NCI-H1436 (cell line): Measurements from ENCODE around the gene PPP2R3A.
"Not testable (repeated sequence)": the region's sequence is repeated elsewhere in the genome, so short reads cannot be mapped to it uniquely, and the experiment has no call there.

Source experiments
- DNase-seq: peaks from one replicate; lab custom pipeline; 2025; lab: John Stamatoyannopoulos, UW

PPP2R3A gene

DNA sequence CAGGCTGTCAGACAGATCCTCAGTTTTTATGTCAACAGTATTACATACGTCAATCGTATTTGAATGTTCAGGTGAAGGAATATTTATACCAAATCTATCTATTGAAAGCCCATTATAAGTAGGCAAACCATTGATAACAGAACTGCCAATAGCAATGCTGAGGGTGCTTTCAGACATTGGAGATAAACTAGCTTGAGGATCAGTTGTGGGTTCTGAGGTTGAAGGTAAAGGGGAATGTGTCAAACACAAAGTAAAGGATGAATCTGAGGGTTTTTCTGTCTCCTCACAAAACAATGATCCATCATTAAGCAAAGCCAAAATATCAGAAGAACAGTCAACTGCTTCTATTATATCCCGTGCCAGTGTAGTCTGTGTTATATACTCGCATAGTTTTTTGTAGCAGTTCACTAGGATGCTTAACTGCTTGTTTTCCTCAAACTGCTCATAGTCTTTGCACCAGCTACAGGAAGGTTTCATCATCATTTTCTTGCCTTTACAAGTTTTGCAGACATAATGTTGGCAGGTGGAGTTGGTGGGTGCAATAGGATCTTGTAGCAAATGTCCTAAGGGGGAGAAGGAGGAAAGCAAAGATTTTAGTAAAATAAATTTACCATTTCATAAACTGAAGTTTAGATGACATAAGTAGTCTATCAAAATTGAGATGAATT lies 186.8 kb downstream of the PPP2R3A start:
- DNase-seq, result no peak

DNA sequence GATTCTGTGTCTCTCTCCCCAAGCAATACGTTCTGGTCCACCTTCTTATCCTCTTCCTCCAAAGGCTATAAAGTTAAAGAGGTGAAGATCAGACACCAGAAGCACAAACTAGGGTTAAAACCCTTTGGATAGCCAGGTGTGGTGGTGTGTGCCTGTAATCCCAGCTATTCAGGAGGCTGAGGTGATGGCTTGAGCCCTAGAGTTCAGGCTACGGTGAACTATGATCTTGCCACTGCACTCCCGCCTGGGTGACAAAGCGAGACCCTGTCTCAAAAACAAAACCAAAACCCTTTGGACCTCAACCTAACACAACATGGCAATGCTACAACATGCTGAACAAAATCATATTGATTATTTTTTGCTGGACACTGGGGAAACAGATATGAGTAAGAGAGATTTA lies 187.4 kb downstream of the PPP2R3A start:
- DNase-seq, result no peak

DNA sequence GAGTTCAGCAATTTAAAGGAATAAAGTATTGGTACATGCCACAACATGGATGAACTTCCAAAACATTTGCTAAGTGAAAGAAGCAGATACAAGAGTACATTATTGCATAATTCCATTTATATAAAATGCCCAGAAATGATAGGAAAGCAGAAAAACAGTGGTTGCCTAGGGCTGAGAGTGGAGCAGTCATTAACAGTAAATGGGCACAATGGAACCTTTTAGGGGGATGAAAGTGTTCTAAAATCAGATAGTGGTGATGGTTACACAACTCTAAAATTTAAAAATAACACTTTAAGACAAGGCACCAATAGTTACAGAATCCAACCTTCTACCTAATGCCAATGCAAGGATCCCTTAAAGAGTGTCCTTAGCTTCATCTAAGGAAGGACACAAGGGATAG lies 196.0 kb downstream of the PPP2R3A start:
- DNase-seq, result no peak

DNA sequence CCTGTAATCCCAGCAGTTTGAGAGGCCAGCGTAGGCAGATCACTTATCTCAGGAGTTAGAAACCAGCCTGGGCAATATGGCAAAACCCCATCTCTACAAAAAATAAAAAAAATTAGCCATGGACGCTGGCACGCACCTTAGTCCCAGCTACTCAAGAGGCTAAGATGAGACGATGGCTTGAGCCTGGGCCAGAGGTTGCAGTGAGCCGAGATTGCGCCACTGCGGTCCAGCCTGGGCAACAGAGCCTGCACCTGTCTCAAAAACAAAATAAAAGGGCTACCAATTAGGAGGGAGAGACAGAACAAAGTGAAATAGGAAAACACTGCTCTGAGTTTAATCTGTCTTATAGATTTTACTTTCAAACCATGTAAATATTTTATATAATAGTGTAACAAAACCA lies 196.8 kb downstream of the PPP2R3A start:
- DNase-seq, result no peak

DNA sequence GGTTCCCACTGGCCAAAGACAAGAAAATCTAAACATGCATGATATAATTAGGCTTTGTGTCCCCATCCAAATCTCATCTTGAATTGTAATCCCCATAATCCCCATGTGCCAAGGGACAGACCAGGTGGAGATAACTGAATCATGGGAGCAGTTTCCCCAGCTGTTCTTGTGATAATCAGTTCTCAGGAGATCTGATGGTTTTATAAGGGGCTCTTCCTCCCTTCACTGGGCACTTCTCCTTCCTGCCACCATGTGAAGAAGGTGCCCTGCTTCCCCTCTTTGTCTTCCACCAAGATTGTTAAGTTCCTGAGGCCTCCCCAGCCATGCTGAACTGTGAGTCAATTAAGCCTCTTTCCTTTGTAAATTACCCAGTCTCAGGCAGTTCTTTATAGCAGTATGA lies 198.1 kb downstream of the PPP2R3A start:
- DNase-seq, result not testable (repeated sequence)

DNA sequence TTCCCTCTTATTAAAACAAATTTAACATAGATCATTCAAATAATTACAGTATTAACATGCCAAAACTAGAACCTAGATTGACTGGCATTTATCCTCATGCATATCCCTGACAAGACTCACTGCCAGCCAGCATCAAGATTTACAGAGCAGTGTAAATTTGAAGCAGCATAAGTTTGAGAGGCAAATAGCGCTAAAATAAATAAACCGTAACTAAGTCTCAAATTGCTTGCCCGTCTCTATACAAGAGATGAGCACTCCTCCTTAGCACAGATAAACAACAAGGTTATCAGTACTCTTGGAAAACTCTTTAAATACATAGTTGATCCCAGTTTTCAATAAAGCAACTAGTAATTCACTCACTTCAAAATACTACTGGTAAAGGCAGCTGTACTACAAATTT lies 201.0 kb downstream of the PPP2R3A start:
- DNase-seq, result no peak

DNA sequence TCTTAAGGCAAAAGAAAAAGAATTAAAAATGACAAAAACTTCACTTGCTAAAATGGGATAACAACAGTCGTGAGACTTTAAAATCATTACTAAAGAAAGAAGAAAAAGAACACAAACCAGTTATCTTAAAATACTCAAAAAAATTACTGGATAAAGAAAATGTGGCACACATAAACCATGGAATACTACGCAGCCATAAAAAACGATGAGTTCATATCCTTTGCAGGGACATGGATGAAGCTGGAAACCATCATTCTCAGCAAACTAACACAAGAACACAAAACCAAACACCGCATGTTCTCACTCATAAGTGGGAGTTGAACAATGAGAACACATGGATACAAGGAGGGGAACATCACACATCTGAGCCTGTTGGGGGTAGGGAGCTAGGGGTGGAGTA lies 202.7 kb downstream of the PPP2R3A start:
- not testable (repeated sequence) for DNase-seq

DNA sequence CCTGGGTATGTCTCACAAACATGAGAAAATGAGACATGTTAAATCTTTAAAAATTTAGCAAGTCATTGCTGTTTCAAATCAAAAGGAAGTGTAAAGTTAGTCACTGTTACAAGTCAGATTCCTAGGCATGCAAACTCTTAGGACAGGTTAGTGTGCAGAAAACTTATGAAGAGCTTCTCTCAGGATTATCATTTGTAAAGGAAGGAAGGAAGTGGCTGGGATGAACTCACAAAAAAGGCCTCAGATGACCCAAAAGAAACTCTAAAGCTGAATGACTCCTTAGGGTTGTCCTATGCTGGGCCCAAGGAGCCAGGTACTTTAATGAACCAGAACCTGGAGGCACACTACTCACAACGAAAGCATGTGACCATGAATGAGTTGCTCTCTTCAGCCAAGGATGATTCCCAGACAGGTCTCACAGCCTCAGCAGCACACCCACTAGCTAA lies 205.6 kb downstream of the PPP2R3A start:
- no peak for DNase-seq

DNA sequence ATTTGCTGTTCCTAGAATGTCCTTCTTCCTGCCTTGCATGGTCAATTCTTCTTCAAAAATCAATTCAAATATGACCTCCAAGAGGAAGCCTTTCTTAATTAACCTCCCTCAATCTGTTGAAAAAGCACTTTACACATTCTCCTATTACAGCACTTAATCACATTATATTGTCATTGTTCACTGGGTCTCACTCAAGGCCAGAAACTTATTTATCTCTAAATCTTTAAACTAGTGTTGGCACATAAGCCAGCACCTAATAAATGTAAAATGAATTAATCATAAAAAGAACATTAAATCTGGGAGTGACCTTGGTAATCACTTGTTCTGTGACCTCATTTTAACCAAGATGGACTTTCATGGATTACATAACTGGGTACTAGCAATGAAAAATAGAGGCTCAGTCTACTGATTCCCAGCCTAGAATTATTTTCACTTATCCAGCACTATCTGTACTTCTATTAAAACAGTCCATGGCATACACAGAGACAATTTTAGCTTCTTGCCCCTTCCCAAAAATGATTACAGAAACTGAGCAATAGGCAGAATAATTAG lies 208.5 kb downstream of the PPP2R3A start:
- DNase-seq, result no peak

DNA sequence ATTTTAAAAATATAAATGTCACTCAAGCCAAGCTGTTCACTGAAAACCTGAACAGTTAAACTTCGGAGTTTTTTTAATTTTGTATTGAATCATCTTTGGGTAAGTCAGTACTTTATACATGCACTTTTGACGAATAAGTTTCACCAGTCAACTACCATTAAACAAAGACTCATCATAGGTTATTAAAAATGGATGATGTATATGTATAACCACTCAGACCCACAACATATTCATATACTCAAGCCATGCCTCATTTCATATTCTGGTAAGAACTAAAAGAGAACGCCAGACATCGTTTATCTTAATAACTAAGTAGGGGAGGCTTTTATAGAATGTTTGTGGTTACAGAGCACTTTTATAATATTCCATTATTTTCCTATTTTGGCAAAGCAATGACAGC lies 212.3 kb downstream of the PPP2R3A start:
- no peak for DNase-seq

DNA sequence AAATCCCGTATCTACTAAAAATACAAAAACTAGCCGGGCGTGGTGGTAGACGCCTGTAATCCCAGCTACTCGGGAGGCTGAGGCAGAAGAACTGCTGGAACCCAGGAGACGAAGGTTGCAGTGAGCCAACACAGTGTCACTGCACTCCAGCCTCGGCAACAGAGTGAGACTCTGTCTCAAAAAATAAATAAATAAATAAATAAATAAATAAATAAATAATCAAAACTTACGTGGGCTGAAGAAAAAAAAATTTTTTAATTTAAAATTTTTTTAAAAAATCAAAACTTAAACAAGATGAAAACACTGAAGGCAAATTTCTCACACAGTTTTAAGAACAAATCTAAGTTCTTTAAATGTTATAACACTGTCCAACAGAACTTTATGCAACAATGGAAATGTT lies 216.2 kb downstream of the PPP2R3A start:
- no peak for DNase-seq

DNA sequence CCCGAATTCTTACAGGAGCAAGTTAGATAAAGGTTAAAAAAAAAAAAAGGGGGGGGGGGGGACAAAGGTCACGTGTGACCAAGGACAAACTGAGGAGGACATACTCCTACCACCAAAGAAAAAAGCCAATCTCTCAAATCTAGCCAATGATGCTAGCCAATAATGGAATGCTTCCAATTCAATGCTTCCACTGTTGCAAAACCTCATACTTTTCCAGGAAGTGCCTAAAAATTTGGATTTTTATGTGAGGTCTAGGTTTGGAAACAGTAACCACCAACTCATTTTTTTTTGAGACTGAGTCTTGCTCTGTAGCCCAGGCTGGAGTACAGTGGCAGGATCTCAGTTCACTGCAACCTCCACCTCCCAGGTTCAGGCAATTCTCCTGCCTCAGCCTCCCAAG lies 219.2 kb downstream of the PPP2R3A start:
- no peak for DNase-seq

DNA sequence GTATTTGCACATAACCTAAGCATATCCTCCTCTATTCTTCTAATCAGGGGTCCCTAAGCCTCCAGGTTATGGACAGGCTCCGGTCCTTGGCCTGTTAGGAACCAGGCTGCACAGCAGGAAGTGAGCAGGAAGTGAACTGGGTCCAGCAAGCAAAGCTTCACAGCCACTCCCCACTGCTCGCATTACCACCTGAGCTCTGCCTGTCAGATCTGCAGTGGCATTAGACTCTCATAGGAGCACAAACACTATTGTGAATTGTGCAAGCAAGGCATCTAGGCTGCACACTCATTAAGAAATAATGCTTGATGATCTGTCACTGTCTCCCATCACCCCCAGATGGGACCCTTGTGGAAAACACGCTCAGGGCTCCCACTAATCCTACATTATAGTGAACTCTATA lies 220.8 kb downstream of the PPP2R3A start:
- DNase-seq, result no peak

DNA sequence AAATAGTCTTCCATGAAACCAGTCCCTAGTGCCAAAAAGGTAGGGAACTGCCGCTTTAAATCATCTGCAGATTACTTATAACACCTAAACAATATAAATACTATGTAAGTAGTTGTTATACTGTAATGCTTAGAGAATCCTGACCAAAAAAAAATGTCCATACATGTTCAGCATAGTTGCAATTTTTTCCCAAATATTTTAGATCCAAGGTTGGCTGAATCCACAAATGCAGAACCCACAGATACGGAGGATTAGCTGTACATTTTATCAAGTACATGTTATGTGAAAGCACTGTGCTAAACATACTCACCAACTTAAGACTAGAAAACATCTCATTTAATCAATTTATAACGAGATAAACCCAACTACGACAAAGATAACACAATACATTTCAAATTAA lies 221.3 kb downstream of the PPP2R3A start:
- DNase-seq, result no peak

DNA sequence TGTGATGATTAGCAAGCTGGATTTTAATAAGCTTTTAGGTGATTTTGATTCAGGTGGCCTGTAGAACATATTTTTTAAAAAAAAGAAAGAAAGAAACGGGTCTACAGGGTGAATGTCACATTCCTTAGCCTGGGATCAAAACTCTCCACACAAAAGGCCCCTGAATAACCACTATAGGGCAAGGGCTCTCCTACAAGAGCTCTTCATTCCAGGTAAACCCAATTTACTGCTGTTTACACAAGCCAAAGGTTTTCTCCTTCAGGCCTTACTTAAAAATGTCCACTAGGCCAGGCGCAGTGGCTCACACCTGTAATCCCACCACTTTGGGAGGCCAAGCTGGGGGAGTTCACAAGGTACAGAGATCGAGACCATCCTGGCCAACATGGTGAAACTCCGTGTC lies 222.3 kb downstream of the PPP2R3A start:
- DNase-seq, result no peak

DNA sequence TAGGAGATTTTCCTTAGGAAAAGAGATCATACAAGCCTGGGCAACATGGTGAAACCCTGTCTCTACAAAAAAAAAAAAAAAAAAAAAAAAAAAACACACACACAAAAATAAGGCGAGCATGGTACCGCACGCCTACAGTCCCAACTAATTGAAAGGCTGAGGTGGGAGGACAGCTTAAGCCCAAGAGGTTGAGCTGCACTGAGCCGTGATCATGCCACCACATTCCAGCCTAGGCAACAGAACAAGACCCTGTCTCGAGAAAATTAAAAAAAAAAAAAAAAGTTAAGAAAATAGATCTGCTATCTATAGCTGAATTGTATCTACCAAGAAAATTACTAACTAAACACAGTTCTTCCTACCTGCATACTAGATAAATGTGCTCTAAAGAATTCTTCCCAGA lies 223.5 kb downstream of the PPP2R3A start:
- DNase-seq, result no peak

DNA sequence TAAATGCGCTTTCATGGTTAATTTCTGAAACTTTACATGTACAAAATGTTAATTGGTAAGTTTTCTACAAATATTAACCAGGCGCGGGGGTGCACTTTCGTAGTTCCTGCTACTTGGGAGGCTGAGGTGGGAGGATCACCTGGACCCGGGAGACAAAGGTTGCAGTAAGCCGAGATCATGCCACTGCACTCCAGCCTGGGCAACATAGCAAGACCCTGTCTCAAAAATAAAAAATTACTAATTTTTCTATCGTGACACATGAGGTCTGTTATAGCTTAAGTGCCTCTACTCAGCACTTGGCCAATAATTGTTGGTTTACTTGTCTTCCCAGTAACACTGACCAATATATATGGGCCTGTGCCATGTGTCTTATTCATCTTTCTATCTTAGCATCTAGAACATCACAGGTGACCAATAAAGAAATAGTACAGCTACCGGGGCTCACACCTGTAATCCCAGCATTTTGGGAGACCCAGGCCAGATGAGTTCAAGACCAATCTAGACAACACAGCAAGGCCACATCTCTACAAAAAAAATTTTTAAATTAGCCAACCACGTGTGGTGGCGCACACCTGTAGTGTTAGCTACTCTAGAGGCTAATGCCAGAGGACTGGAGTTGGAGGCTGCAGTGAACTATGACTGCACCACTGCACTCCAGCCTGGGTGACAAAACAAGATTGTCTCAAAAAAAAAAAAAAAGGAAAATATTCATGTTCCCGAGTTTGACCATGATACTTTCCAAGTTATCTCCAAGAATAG lies 224.5 kb downstream of the PPP2R3A start:
- DNase-seq, result no peak

DNA sequence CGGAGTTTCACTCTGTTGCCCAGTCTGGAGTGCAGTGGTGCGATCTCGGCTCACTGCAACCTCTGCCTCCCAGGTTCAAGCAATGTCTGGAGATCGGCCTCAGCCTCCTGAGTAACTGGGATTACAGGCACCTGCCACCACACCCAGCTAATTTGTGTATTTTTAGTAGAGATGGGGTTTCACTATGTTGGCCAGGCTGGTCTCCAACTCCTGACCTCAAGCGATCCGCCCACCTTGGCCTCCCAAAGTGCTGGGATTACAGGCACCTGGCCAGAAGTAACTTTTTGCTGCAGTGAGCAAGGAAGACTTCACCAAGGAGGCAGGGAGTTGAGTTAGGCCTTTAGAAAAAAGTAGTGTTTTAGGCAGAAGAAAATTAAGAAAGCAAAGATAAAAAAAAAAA lies 226.7 kb downstream of the PPP2R3A start:
- not testable (repeated sequence) for DNase-seq

DNA sequence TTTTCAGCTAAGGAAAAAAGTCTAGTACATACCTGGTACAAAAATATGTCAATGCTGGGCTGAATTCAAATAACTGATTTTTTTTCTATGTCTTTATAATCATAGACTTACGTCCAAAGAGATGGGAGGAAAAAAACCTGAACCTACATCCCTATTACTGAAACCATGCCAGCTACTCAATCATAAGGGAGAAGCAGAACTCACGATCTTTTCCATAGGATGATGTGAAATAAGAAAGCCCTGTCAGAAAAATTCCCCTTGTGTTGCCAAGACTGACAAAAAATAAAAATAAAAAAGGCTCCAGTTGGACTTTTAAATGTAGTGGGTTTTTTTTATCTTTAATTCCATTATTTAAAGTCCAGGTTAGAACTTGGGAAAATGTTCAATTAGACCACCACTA lies 227.3 kb downstream of the PPP2R3A start:
- no peak for DNase-seq

DNA sequence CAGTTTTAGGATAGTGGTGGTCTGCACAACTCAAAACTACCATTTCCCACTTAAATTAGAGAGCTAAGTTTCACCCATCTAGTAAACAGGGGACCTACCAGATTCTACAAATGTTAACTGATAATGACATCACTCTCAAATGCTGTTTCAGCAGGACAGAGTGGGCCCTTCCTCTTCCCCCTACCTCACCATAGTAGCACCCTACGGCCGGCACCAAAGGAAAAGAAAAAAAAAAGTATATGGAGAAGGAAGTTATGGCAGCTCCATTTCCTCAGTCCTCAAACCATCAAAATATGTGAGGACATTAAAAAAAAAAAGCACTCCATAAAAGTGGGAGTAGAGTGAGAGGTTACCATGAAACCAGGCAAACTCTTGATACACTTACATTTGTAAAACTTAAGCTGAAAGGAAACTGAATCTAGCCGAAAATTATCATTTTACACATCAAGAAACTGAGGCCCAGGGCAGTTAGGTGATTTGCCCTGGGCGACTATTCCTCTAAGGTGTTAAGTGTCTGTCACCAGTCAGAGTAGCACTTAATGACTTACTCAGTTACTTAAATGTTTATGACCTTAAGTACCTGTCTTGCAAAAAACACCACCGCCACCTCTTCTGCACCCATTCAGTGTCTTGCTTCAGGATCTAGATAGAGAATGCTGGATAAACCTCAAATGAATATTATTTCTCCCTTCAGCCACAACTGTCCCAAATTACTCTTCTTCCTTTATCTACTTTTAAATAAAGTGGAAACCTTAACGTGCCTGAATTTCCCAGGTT lies 227.9 kb downstream of the PPP2R3A start:
- DNase-seq, result no peak

DNA sequence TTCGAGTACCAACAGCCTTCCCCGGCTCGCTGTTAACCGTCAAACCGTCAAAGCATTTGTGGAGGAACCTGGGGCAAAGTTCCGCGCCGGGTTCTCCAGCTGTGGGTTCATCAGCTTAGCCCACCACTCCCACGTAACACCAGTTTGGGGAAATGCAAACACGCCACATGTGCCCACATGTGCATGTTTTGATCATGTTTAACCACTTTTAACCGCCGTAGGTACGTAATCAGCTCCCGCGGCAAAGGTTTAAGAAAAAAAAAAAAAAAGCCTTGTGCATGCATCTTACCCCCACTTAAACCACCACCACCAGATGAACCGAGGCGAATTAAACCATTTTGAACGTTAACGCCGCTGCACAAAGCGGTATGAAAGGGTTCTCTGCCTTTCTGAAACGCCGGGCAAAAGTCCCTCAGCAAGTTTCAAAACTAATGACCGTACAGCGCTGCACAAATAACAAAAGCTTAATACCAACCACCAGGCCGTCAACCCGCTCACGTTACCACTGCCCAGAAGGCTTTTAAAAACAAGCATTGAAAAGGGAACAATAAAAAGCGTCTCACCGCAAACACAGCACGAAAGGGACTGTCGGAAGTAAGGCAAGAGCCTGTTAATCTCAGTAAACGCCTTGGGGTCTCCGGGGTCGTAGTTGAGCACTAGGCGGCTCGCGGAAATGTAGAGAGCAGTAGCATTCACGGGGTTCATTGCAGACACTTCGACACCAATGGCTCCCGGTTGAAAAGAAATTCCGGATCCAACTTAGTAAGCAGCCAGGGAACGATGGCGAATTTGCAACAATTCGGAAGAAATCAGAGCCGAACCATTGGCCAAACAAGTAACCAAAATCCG lies 229.1 kb downstream of the PPP2R3A start:
- no peak for DNase-seq
